Measurements from ENCODE around the gene RNF207.

RNF207 gene

DNA sequence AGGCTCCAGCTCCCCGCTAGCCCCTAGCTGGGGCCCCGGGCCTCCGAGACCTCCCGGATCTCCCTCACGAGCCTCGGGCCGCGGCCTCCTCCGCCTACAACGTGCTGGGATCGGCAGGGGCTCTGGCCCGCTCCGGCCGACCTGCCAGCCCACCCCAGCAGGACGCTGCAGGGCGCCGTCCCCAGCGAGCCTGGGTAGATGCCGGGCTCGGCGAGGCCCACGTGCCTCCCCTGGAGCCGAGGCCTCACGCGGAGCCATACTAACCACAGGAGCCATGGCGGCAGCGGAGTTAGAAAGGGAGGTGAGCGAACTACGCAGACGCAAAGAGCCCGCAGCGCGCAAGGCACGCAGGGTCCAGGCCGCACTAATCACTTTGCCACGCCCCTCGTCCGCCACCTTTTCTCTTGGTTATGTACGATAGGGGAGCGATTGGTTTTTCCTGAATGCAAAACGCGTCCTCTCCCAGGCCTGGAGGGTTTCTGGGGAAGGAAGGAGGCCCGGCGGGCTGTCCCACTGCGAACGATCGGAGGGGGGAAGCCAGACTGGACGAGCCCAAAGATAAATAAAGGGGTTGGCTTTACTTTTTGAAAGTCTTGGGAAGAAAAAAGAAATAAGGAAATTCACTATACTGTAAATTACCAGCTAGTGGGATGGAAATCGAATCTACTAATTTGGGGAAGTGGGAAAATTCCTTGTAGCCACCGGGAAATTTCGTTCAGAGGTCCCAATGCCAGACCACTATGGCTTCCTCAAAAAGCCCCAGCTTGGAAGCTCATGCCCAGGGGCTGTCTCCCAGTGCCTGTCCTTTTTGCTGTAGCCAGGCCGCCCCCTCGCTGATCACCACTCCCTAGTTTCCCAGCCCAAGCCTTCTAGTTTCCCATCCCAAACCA, 6.4 kb upstream of the RNF207 start, which contains the start of gene RPL22 (continued):
- TF ChIP-seq, protein P1, sequence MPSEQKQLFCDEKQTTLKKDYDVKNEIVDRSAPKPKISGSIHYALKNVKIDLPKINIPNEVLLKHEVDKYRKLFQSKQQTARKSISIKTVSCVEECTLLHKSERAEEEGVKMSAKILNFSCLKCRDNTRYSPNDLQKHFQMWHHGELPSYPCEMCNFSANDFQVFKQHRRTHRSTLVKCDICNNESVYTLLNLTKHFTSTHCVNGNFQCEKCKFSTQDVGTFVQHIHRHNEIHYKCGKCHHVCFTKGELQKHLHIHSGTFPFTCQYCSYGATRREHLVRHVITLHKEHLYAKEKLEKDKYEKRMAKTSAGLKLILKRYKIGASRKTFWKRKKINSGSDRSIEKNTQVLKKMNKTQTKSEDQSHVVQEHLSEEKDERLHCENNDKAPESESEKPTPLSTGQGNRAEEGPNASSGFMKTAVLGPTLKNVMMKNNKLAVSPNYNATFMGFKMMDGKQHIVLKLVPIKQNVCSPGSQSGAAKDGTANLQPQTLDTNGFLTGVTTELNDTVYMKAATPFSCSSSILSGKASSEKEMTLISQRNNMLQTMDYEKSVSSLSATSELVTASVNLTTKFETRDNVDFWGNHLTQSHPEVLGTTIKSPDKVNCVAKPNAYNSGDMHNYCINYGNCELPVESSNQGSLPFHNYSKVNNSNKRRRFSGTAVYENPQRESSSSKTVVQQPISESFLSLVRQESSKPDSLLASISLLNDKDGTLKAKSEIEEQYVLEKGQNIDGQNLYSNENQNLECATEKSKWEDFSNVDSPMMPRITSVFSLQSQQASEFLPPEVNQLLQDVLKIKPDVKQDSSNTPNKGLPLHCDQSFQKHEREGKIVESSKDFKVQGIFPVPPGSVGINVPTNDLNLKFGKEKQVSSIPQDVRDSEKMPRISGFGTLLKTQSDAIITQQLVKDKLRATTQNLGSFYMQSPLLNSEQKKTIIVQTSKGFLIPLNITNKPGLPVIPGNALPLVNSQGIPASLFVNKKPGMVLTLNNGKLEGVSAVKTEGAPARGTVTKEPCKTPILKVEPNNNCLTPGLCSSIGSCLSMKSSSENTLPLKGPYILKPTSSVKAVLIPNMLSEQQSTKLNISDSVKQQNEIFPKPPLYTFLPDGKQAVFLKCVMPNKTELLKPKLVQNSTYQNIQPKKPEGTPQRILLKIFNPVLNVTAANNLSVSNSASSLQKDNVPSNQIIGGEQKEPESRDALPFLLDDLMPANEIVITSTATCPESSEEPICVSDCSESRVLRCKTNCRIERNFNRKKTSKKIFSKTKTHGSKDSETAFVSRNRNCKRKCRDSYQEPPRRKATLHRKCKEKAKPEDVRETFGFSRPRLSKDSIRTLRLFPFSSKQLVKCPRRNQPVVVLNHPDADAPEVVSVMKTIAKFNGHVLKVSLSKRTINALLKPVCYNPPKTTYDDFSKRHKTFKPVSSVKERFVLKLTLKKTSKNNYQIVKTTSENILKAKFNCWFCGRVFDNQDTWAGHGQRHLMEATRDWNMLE (tag by site-specific recombination; conservative IDR thresholded peaks at IDR 0.05; ENCODE audit: low read depth) = peak; percentile 61; the same call in 1 of the 2 replicates
- TF ChIP-seq SP3 (tag by site-specific recombination; IDR thresholded peaks at IDR 0.05) = peak; percentile 89
- TF ChIP-seq, protein P2, sequence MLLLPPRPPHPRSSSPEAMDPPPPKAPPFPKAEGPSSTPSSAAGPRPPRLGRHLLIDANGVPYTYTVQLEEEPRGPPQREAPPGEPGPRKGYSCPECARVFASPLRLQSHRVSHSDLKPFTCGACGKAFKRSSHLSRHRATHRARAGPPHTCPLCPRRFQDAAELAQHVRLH (tag by site-specific recombination; IDR thresholded peaks at IDR 0.05) = 0 out of 2 replicates have a peak, but pooled peaks have one; percentile 18
- TF ChIP-seq, protein P3, sequence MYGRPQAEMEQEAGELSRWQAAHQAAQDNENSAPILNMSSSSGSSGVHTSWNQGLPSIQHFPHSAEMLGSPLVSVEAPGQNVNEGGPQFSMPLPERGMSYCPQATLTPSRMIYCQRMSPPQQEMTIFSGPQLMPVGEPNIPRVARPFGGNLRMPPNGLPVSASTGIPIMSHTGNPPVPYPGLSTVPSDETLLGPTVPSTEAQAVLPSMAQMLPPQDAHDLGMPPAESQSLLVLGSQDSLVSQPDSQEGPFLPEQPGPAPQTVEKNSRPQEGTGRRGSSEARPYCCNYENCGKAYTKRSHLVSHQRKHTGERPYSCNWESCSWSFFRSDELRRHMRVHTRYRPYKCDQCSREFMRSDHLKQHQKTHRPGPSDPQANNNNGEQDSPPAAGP (tag by site-specific recombination; IDR thresholded peaks at IDR 0.05) = peak; percentile 63
- TF ChIP-seq SP2 (tag by site-specific recombination; IDR thresholded peaks at IDR 0.05) = peak; percentile 48
- TF ChIP-seq ZBTB20 (tag by site-specific recombination; IDR thresholded peaks at IDR 0.05) = peak; percentile 50; the same call in 1 of the 2 replicates
- TF ChIP-seq ZXDB (tag by site-specific recombination; IDR thresholded peaks at IDR 0.05) = peak; percentile 95
- peak; percentile 84; the same call in 1 of the 2 replicates for TF ChIP-seq ZNF391 (tag by site-specific recombination; IDR thresholded peaks at IDR 0.05; ENCODE audit: borderline replicate concordance, low read depth)
- TF ChIP-seq KLF1 (tag by site-specific recombination; IDR thresholded peaks at IDR 0.05) = peak; percentile 84
- no peak for TF ChIP-seq ZNF701 (tag by site-specific recombination; IDR thresholded peaks at IDR 0.05)
- TF ChIP-seq FEZF1 (tag by site-specific recombination; IDR thresholded peaks at IDR 0.05) = peak; percentile 31
- TF ChIP-seq ZEB2 (tag by site-specific recombination; IDR thresholded peaks at IDR 0.05) = peak; percentile 73; the same call in 1 of the 2 replicates
- no peak for TF ChIP-seq ZBTB7A (tag by site-specific recombination; IDR thresholded peaks at IDR 0.05; ENCODE audit: low read depth)
- TF ChIP-seq RBAK (tag by site-specific recombination; IDR thresholded peaks at IDR 0.05) = no peak
- TF ChIP-seq HOXC10 (CRISPR knock-in tag; IDR thresholded peaks at IDR 0.05) = no peak
- no peak for TF ChIP-seq SALL2 (tag by site-specific recombination; IDR thresholded peaks at IDR 0.05; ENCODE audit: borderline replicate concordance)
- peak; percentile 56 for TF ChIP-seq ZNF629 (tag by site-specific recombination; IDR thresholded peaks at IDR 0.05)
- peak; percentile 93 for TF ChIP-seq ZNF660 (tag by site-specific recombination; IDR thresholded peaks at IDR 0.05)

DNA sequence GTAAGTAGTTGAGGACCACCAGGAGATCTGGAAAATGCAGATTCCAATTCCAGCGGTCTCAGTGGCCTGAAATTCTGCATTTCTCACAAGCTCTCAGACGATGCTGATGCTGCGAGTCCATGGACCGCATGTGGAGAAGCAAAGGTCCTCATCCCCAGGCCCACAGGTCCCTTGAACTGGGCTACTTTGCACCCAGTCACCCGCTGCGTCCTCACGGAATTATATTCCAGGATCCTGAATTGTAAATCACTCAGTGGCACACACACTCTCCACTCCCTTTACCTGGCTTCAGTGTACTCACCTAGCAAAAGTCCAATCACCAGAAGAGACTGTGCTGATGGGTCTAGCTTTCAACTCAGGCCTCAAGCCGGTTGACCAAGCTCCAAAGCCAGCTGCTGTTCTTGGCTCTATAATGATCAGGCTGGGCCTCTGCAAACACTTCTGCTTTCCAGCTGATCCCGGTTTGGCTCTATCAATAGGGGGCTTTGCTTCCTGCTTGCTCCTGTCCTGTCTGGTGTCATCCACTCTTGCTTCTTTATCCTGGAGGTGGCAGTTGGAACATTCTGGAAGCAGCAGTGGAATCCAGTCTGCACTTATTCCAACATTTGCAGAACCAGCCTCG, 5.6 kb upstream of the RNF207 start:
- no peak for TF ChIP-seq YY2 (tag by site-specific recombination; IDR thresholded peaks at IDR 0.05)
- TF ChIP-seq ZBTB48 (tag by site-specific recombination; IDR thresholded peaks at IDR 0.05) = peak; percentile 1; the same call in 1 of the 2 replicates
- no peak for TF ChIP-seq ZBTB8A (tag by site-specific recombination; IDR thresholded peaks at IDR 0.05)
- TF ChIP-seq ZNF146 (tag by site-specific recombination; IDR thresholded peaks at IDR 0.05) = 0 out of 2 replicates have a peak, but pooled peaks have one; percentile 2
- TF ChIP-seq, protein P4, sequence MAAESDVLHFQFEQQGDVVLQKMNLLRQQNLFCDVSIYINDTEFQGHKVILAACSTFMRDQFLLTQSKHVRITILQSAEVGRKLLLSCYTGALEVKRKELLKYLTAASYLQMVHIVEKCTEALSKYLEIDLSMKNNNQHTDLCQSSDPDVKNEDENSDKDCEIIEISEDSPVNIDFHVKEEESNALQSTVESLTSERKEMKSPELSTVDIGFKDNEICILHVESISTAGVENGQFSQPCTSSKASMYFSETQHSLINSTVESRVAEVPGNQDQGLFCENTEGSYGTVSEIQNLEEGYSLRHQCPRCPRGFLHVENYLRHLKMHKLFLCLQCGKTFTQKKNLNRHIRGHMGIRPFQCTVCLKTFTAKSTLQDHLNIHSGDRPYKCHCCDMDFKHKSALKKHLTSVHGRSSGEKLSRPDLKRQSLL (tag by site-specific recombination; IDR thresholded peaks at IDR 0.05) = peak; percentile 78
- TF ChIP-seq ZNF335 (tag by site-specific recombination; conservative IDR thresholded peaks at IDR 0.05) = peak; percentile 70
- TF ChIP-seq ZBTB20 (tag by site-specific recombination; IDR thresholded peaks at IDR 0.05) = peak; percentile 65
- peak overlapping the region; percentile 33 for H3K4me3 ChIP-seq (ENCODE audit: low read depth, low read length)
- H3K4me1 ChIP-seq (ENCODE audit: control insufficient read depth, insufficient read depth, low read length) = peaks cover 4% of the 10 kb centered on the region; the same call in 1 of the 2 replicates
- H3K9me3 ChIP-seq (ENCODE audit: control insufficient read depth, insufficient read depth, low read depth, low read length) = no peaks in the 10 kb centered on the region
- H3K36me3 ChIP-seq (ENCODE audit: control insufficient read depth in 2 of 2, insufficient read depth in 1 of 2, low read length in 2 of 2) = peaks cover 19 to 30% of the 10 kb centered on the region in 2 experiments; a peak in 2 of 3 replicates
- POLR2A ChIA-PET = interaction anchor here (1.0 to 2.1 kb wide), 2 partner anchors 17 to 36 kb away, joined by 3 to 7 read pairs; partner anchors contain the start of gene ICMT
- H3K27ac ChIP-seq (ENCODE audit: extremely low read depth, low read depth, low read length) = peak overlapping the region; percentile 76
- CTCF ChIA-PET = interaction anchor here (0.6 to 2.9 kb wide), 4 partner anchors 16 to 38 kb away, joined by 3 to 12 read pairs (median 3); no protein-coding TSS in a partner anchor

Data from HEK293 (cell line).